ENCODE data around the gene ZFAND2B. TPM values are rescaled to one million over a fixed set of nuclear protein-coding genes. Genes with fewer than 3 reads are reported as not detected.

Gene ZFAND2B
- total RNA-seq, 1 donor from 2014 or later = 29.7 TPM

DNA sequence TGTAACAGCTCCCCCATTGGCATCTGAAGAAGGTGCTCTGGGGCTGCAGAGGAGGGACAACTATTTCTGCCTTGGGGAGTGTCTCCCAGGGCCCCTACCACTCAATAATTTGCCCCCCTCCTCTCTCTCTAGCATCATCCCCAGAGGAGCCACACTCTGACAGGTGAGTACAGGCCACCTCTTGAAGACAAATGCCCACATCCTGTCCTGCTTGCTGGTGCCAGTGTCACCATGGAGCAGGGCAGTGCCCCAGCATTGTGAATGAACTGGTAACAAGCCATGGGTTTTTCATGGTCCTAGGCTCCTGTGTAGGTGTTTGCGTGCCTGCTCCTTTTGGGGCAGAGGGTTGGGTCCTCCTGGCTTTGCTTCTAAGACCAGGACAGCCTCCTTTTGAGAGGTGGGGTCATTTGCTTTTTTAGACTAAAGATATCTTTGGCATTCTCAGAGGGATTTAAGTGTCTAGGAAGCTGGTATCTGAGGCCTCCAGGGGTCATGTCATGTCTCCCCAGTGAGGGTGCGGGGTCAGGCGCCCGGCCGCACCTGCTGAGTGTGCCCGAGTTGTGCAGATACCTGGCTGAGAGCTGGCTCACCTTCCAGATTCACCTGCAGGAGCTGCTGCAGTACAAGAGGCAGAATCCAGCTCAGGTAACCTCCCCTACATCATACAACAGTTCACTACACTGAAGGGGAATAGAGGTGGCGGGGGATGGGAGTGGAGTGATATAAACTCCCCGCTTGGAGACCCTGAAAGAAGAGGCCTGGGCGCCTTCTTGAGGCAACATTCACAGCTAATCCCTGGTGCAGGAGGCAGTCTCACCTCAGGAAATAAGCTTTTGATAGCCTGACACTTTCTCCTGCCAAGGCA lies 26.7 kb upstream of the ZFAND2B start:
- no peak for DNase-seq (ENCODE audit: low read depth)
- no peak overlapping the region for H3K4me3 ChIP-seq (ENCODE audit: low read depth, low read length)
- TF ChIP-seq, protein P1, sequence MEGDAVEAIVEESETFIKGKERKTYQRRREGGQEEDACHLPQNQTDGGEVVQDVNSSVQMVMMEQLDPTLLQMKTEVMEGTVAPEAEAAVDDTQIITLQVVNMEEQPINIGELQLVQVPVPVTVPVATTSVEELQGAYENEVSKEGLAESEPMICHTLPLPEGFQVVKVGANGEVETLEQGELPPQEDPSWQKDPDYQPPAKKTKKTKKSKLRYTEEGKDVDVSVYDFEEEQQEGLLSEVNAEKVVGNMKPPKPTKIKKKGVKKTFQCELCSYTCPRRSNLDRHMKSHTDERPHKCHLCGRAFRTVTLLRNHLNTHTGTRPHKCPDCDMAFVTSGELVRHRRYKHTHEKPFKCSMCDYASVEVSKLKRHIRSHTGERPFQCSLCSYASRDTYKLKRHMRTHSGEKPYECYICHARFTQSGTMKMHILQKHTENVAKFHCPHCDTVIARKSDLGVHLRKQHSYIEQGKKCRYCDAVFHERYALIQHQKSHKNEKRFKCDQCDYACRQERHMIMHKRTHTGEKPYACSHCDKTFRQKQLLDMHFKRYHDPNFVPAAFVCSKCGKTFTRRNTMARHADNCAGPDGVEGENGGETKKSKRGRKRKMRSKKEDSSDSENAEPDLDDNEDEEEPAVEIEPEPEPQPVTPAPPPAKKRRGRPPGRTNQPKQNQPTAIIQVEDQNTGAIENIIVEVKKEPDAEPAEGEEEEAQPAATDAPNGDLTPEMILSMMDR (conservative IDR thresholded peaks at IDR 0.05; ENCODE audit: low read depth, low read length) = no peak

DNA sequence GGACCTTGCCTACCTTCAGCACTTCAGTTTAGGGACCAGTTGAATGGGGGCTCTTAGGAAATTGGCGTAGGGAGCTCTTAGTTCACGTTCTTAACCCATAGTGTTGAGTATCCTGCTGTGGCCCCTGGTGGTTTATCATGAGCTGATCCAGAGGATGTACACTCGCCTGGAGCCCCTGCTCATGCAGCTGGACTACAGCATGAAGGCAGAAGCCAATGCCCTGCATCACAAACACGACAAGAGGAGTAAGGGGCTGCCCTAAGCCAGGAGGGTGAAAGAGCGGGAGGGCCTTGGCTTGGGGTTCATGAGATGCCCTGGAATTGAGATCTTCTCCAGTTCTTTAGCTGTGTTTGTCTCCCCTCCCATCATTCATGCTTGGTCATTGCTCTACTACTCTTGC lies 25.6 kb upstream of the ZFAND2B start:
- TF ChIP-seq, protein P1 (conservative IDR thresholded peaks at IDR 0.05; ENCODE audit: low read depth, low read length) = no peak
- H3K4me3 ChIP-seq (ENCODE audit: low read depth, low read length) = no peak overlapping the region
- no peak for DNase-seq (ENCODE audit: low read depth)

DNA sequence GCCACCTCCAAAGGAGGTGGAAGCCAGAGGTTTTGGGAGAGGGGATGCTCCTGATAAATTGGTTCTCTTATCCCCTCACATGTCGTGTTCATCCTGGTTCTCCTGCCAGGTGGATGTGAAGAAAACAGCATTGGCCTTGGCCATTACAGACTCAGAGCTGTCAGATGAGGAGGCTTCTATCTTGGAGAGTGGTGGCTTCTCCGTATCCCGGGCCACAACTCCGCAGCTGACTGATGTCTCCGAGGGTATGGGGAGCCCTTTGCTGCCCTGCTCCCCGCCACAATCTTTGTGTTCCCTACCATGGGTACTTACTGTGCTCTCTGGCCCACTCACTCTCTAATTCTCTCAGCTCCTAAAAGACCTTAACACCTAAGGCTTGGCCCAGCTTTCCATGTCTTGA lies 25.1 kb upstream of the ZFAND2B start:
- TF ChIP-seq, protein P1 (conservative IDR thresholded peaks at IDR 0.05; ENCODE audit: low read depth, low read length) = no peak
- H3K4me3 ChIP-seq (ENCODE audit: low read depth, low read length) = no peak overlapping the region
- DNase-seq (ENCODE audit: low read depth) = no peak

DNA sequence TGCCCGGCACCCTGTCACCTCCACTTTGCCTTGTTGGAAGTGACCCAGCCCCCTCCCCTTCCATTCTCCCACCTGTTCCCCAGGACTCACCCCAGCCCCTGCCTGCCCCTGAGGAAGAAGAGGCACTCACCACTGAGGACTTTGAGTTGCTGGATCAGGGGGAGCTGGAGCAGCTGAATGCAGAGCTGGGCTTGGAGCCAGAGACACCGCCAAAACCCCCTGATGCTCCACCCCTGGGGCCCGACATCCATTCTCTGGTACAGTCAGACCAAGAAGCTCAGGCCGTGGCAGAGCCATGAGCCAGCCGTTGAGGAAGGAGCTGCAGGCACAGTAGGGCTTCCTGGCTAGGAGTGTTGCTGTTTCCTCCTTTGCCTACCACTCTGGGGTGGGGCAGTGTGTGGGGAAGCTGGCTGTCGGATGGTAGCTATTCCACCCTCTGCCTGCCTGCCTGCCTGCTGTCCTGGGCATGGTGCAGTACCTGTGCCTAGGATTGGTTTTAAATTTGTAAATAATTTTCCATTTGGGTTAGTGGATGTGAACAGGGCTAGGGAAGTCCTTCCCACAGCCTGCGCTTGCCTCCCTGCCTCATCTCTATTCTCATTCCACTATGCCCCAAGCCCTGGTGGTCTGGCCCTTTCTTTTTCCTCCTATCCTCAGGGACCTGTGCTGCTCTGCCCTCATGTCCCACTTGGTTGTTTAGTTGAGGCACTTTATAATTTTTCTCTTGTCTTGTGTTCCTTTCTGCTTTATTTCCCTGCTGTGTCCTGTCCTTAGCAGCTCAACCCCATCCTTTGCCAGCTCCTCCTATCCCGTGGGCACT lies 24.0 kb upstream of the ZFAND2B start:
- DNase-seq (ENCODE audit: low read depth) = no peak
- TF ChIP-seq, protein P1 (conservative IDR thresholded peaks at IDR 0.05; ENCODE audit: low read depth, low read length) = no peak
- H3K4me3 ChIP-seq (ENCODE audit: low read depth, low read length) = no peak overlapping the region

DNA sequence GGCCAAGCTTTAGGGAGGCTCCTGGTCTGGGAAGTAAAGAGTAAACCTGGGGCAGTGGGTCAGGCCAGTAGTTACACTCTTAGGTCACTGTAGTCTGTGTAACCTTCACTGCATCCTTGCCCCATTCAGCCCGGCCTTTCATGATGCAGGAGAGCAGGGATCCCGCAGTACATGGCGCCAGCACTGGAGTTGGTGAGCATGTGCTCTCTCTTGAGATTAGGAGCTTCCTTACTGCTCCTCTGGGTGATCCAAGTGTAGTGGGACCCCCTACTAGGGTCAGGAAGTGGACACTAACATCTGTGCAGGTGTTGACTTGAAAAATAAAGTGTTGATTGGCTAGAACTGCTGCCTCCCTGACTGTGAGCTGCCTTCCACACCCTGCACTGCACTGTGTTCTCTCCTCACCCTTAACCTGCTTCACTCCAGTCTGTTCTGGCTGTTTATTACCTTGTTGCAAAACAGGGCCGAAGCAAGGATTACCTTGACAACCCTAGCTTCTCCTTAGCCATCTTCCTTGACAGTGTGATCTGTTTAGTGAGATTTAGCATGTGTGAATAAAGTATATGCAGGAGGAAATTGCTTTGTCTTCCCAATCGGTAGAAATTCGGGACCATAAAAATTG lies 23.3 kb upstream of the ZFAND2B start:
- TF ChIP-seq, protein P1 (conservative IDR thresholded peaks at IDR 0.05; ENCODE audit: low read depth, low read length) = no peak
- no peak for DNase-seq (ENCODE audit: low read depth)
- no peak overlapping the region for H3K4me3 ChIP-seq (ENCODE audit: low read depth, low read length)

DNA sequence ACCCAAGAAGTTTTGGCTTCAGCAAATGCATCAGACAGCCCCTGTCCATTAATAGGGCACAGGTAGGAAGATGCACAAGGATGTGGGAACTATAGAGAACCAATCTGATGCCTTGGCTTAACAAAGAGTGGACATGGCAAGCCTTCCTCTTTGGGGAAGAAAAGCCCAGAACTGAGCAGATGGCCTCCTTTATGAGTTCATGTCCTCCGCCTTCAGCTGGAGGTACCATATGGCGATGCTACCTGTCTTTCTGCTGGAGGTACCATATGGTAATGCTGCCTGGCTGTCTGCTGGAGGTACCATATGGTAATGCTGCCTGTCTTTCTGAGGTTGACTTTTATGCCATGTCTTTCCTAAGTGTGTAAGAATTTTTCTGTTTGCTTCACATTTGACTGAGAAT lies 22.5 kb upstream of the ZFAND2B start:
- DNase-seq (ENCODE audit: low read depth) = no peak
- H3K4me3 ChIP-seq (ENCODE audit: low read depth, low read length) = no peak overlapping the region

More for the DNA sequence above, 22.5 kb upstream of the ZFAND2B start:
- TF ChIP-seq, protein P1 (conservative IDR thresholded peaks at IDR 0.05; ENCODE audit: low read depth, low read length) = no peak

Data from epithelial cell of proximal tubule (primary cell).